CD4-positive, CD25-positive, alpha-beta regulatory T cell (primary cell): Measurements from ENCODE around the gene RRP9. TPM values are rescaled to one million over a fixed set of nuclear protein-coding genes. Genes with fewer than 3 reads are reported as not detected.

Source experiments
- ATAC-seq, 2 donors: fragments of 150-1000 bp; cut with Tn5 transposase; one replicate each; pipeline ENCODE4 v1.10.0; 2021; ENCODE audit warnings: low read depth in 2 of 2, moderate number of reproducible peaks in 2 of 2, moderate library complexity in 1 of 2
- DNase-seq, 3 donors: peaks; one replicate each; pipeline versions ENCODE4 v3.0.0 to v3.0.0-alpha.2; 2012 to 2022; ENCODE audit warnings: mixed read lengths in 1 of 3
- H3K27ac ChIP-seq: one replicate; pipeline ENCODE4 v1.7.0; 2013; ENCODE audit warnings: mild to moderate bottlenecking, low read length; ENCODE audit not compliant: insufficient read depth, poor library complexity, severe bottlenecking
- H3K27me3 ChIP-seq: one replicate; pipeline ENCODE4 v1.7.0; 2013; ENCODE audit warnings: low read length; ENCODE audit not compliant: control insufficient read depth, insufficient read depth
- H3K36me3 ChIP-seq: one replicate; pipeline ENCODE4 v1.7.0; 2013; ENCODE audit warnings: mild to moderate bottlenecking, low read length, moderate library complexity; ENCODE audit not compliant: control insufficient read depth, insufficient read depth
- H3K4me1 ChIP-seq: 2 replicates; pipeline ENCODE4 v1.7.0; 2013; ENCODE audit warnings: mild to moderate bottlenecking, low read length; ENCODE audit not compliant: insufficient read depth, control insufficient read depth, poor library complexity, severe bottlenecking
- H3K4me3 ChIP-seq: one replicate; pipeline ENCODE4 v1.7.0; 2013; ENCODE audit warnings: low read depth, mild to moderate bottlenecking, low read length, moderate library complexity
- H3K9me3 ChIP-seq, 2 experiments: 1 replicate in 1 of 2; 2 replicates in 1 of 2; pipeline ENCODE4 v1.7.0; 2013; ENCODE audit warnings: low read length in 2 of 2, mild to moderate bottlenecking in 1 of 2, moderate library complexity in 1 of 2; ENCODE audit not compliant: control insufficient read depth in 2 of 2
- H3K27ac Mint-ChIP-seq, 3 donors: one replicate each; pipeline ENCODE4 v1.8.0; 2020 to 2022; ENCODE audit warnings: mild to moderate bottlenecking in 3 of 3, mixed read lengths in 3 of 3, moderate library complexity in 2 of 3
- H3K27me3 Mint-ChIP-seq: one replicate; pipeline ENCODE4 v1.8.0; 2022; ENCODE audit warnings: mild to moderate bottlenecking, mixed read lengths
- H3K36me3 Mint-ChIP-seq: one replicate; pipeline ENCODE4 v1.8.0; 2020; ENCODE audit warnings: mixed read lengths
- H3K4me1 Mint-ChIP-seq, 4 donors: one replicate each; pipeline ENCODE4 v1.8.0; 2020 to 2022; ENCODE audit warnings: mixed read lengths in 4 of 4, mild to moderate bottlenecking in 1 of 4
- H3K4me3 Mint-ChIP-seq, 4 donors: one replicate each; pipeline ENCODE4 v1.8.0; 2020 to 2022; ENCODE audit warnings: mild to moderate bottlenecking in 4 of 4, mixed read lengths in 4 of 4, moderate library complexity in 3 of 4
- H3K9me3 Mint-ChIP-seq, 7 donors: one replicate each; pipeline ENCODE4 v1.8.0; 2020 to 2022; ENCODE audit warnings: mixed read lengths in 7 of 7, mild to moderate bottlenecking in 3 of 7, moderate library complexity in 2 of 7
- polyA plus RNA-seq, 4 donors: library from polyadenylated mRNA; unstranded; fragments of 300-500 nt; fragmentation: Illumina TruSeq; gene quantifications; one replicate each; pipeline ENCODE4 v1.2.3, GENCODE V29; 2021
- total RNA-seq: library from RNA; stranded (reverse); gene quantifications from one replicate; pipeline ENCODE4 v1.2.3, GENCODE V29; 2022

RRP9 gene
- total and polyA plus RNA-seq, 5 donors from 2014 or later, result 11.2 to 25.4 (median 22.2) TPM

DNA sequence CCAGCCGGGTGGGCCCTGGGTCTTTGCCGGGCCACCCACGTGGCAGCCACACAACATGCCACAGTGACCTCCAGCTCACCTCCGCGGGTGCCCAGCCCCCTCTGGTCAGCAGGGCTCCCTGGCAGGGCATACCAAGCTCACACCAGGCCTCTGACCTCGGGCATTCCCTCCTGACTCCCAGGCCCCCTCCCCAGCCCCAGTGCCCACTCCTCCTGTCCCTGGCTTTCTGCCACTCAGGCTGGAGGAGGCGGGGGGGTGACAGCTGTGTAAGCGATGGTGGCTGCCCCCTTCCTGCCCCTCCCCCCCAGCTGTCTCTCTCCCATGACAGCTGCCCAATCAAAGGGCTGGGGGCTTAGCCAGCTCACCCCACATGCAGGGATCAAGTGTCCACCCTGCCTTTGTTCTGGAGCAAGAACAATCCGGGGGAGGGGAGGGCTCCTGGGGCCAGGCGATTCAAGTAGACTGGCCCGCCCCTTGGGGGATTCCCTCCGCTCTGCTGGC, 22.3 kb upstream of the RRP9 start:
- no peak overlapping the region for H3K27ac ChIP-seq
- Mint-ChIP-seq H3K27me3 (no peaks in the 10 kb centered on the region), H3K4me3 (peak overlapping the region in 1 of 4 donors; percentile 32), H3K36me3 (no peaks in the 10 kb centered on the region), H3K4me1 (peaks cover 0 to 33% (median 9%) of the 10 kb centered on the region in 4 donors), H3K9me3 (no peaks in the 10 kb centered on the region), H3K27ac (no peak overlapping the region)
- H3K36me3 ChIP-seq, result no peaks in the 10 kb centered on the region
- H3K27me3 ChIP-seq, result no peaks in the 10 kb centered on the region
- no peaks in the 10 kb centered on the region for H3K9me3 ChIP-seq
- ATAC-seq, result no peak
- no peak overlapping the region for H3K4me3 ChIP-seq
- no peak for DNase-seq
- H3K4me1 ChIP-seq, result peaks cover 22% of the 10 kb centered on the region

GRCh38 chr3:51962854-51963530, 21.3 kb upstream of the RRP9 start:
- Histone ChIP-seq H3K27ac (no peak overlapping the region), H3K27me3 (no peaks in the 10 kb centered on the region), H3K4me1 (peaks cover 18% of the 10 kb centered on the region), H3K4me3 (no peak overlapping the region), H3K9me3 (no peaks in the 10 kb centered on the region), H3K36me3 (no peaks in the 10 kb centered on the region)
- DNase-seq (no peak), ATAC-seq (no peak)
- H3K4me3 Mint-ChIP-seq, result no peak overlapping the region
- H3K4me1 Mint-ChIP-seq, result peaks cover 0 to 23% (median 8%) of the 10 kb centered on the region in 4 donors
- H3K9me3 Mint-ChIP-seq, result no peaks in the 10 kb centered on the region
- peaks cover 5% of the 10 kb centered on the region for H3K27me3 Mint-ChIP-seq
- H3K36me3 Mint-ChIP-seq, result peaks cover 4% of the 10 kb centered on the region
- H3K27ac Mint-ChIP-seq, result no peak overlapping the region

DNA sequence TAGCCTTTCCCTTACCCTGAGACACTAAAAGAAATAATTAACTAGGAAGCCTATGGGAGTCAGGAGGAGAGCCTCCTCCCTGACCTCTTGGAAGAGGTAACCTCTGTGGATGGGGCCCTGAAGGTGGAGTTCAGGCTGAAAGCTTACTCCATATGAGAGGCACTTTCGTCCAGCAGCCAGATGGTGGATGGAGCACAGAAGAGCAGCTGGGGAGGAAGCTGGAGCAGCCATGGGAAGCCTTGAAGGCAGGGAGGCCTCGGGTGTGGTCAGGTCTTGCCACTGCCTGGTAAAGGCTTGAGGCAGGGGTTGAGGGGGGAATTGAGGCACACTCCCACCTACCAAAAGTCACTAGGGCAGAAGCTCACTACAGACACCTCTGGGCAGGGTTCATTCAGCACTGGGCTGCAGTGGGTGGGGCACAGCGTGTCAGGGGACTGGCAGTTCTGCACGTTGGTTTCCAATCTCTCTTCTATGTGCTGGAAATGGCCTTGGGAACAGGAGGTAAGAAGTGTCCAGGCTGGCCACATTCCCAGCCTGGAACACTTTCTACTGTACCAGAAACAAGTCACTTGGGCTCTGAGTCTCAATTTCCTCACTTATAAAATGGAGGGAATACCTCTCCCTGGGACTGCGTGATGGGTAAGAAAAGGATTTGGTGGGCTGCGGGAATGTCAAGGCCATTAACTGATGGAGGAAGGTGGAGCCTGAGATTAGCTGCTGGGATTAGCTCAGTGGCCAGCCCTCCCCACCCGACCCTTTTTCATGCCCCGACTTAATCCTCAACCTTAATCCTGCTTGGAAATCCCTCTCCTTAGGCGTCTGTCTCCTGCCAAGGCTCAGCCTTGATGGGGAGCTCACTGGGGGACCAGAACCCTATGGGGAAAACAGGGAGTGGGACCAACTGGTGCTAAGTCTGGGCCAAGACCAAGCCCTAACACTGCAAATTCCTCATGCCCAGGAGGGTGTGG, 20.2 kb upstream of the RRP9 start:
- peaks cover 8% of the 10 kb centered on the region for H3K27me3 Mint-ChIP-seq
- H3K36me3 Mint-ChIP-seq, result peaks cover 4% of the 10 kb centered on the region
- H3K4me3 Mint-ChIP-seq, result peak overlapping the region in 1 of 4 donors; percentile 38
- Histone ChIP-seq H3K27ac (no peak overlapping the region), H3K4me3 (no peak overlapping the region), H3K36me3 (no peaks in the 10 kb centered on the region), H3K4me1 (peaks cover 12% of the 10 kb centered on the region), H3K27me3 (no peaks in the 10 kb centered on the region), H3K9me3 (no peaks in the 10 kb centered on the region)
- peak overlapping the region in 1 of 3 donors; percentile 42 for H3K27ac Mint-ChIP-seq
- peaks cover 0 to 20% (median 8%) of the 10 kb centered on the region in 4 donors for H3K4me1 Mint-ChIP-seq
- ATAC-seq (no peak), DNase-seq (no peak)
- H3K9me3 Mint-ChIP-seq, result no peaks in the 10 kb centered on the region

DNA sequence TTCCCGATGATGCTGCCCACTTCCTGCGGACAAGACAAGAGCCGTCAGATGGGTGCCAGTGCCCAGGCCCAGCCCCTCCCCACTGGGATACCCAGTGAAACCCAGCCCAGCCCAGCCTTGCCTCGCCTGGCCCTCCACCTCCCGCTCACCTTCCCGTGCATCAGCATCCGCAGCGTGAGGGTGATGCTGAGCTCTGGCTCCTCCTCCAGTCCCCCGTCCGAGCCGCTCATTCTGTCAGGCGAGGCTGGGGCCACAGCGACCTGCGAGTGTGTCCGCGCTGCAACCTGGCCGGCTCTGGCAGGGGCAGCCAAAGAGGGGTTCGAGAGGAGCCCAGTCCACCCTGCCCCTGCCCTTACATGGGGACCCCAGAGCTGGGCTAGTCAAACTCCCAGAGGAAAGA, 19.3 kb upstream of the RRP9 start:
- peaks cover 12% of the 10 kb centered on the region for H3K4me1 ChIP-seq
- Mint-ChIP-seq H3K4me3 (peak overlapping the region in 1 of 4 donors; percentile 54), H3K4me1 (peaks cover 0 to 18% (median 8%) of the 10 kb centered on the region in 4 donors), H3K9me3 (no peaks in the 10 kb centered on the region), H3K36me3 (peaks cover 4% of the 10 kb centered on the region), H3K27ac (peak overlapping the region in 1 of 3 donors; percentile 51), H3K27me3 (peaks cover 11% of the 10 kb centered on the region)
- no peaks in the 10 kb centered on the region for H3K9me3 ChIP-seq
- H3K27ac ChIP-seq, result no peak overlapping the region
- no peak for ATAC-seq
- DNase-seq, result no peak
- H3K27me3 ChIP-seq, result no peaks in the 10 kb centered on the region
- no peaks in the 10 kb centered on the region for H3K36me3 ChIP-seq
- H3K4me3 ChIP-seq, result no peak overlapping the region

- Mint-ChIP-seq H3K36me3 (peaks cover 4% of the 10 kb centered on the region), H3K4me3 (no peak overlapping the region), H3K27ac (no peak overlapping the region), H3K4me1 (peaks cover 0 to 12% (median 5%) of the 10 kb centered on the region in 4 donors), H3K27me3 (peaks cover 11% of the 10 kb centered on the region), H3K9me3 (no peaks in the 10 kb centered on the region)
- Histone ChIP-seq H3K36me3 (no peaks in the 10 kb centered on the region), H3K4me3 (no peak overlapping the region), H3K9me3 (no peaks in the 10 kb centered on the region), H3K4me1 (peaks cover 11% of the 10 kb centered on the region), H3K27me3 (no peaks in the 10 kb centered on the region), H3K27ac (no peak overlapping the region)
- ATAC-seq (no peak), DNase-seq (no peak)
These were observed 18.7 kb upstream of the RRP9 start for GRCh38 chr3:51960386-51960785.

DNA sequence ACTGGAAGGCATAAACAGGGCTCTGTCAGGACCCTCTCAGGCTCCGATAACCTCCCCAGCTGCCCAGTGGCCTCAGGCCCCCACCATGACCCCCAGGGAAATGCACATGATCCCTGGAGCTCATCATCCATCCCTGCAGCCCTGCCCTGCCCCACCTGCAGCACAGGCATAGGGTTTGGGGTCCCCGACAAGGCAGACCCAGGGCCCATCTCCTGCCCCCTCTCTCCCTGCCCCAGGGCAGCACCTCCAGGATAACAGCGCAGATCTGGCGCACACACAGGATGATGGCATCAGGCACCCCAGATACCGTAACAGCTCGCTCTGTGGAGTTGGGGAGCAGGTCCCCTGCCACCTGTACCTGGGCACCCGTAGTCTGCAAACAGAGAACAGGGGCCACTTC, 17.9 kb upstream of the RRP9 start:
- DNase-seq (no peak), ATAC-seq (no peak)
- Histone ChIP-seq H3K27ac (no peak overlapping the region), H3K4me3 (no peak overlapping the region), H3K27me3 (peaks cover 2% of the 10 kb centered on the region), H3K9me3 (no peaks in the 10 kb centered on the region), H3K36me3 (no peaks in the 10 kb centered on the region), H3K4me1 (peaks cover 11% of the 10 kb centered on the region)
- Mint-ChIP-seq H3K27ac (no peak overlapping the region), H3K9me3 (no peaks in the 10 kb centered on the region), H3K36me3 (peaks cover 4% of the 10 kb centered on the region), H3K4me3 (no peak overlapping the region), H3K4me1 (peaks cover 0 to 6% (median 1%) of the 10 kb centered on the region in 4 donors), H3K27me3 (peaks cover 11% of the 10 kb centered on the region)

- H3K36me3 ChIP-seq, result no peaks in the 10 kb centered on the region
- peaks cover 6% of the 10 kb centered on the region for H3K27me3 ChIP-seq
- no peak overlapping the region for H3K27ac ChIP-seq
- no peak overlapping the region for H3K4me3 ChIP-seq
- no peaks in the 10 kb centered on the region for H3K9me3 ChIP-seq
- Mint-ChIP-seq H3K27ac (no peak overlapping the region), H3K9me3 (peaks cover 0 to 1% (median 0%) of the 10 kb centered on the region in 7 donors), H3K36me3 (peaks cover 4% of the 10 kb centered on the region), H3K27me3 (peaks cover 13% of the 10 kb centered on the region), H3K4me1 (peaks cover 0 to 8% (median 1%) of the 10 kb centered on the region in 4 donors), H3K4me3 (peak overlapping the region in 2 of 4 donors; percentile 20 to 73)
- DNase-seq (no peak), ATAC-seq (no peak)
- peaks cover 11% of the 10 kb centered on the region for H3K4me1 ChIP-seq
These were observed 17.2 kb upstream of the RRP9 start for GRCh38 chr3:51958603-51959521.
